B cell (primary cell): ENCODE data around the gene WWP2.
"Not testable (repeated sequence)": the region's sequence is repeated elsewhere in the genome, so short reads cannot be mapped to it uniquely, and the experiment has no call there.

Source experiments
- EZH2 ChIP-seq: IDR thresholded peaks from 2 replicates; pipeline ENCODE4 v1.6.1; 2012; ENCODE audit warnings: borderline replicate concordance, low read depth, mild to moderate bottlenecking, moderate library complexity, low read length; ENCODE audit not compliant: insufficient read depth, poor library complexity, severe bottlenecking
- TF ChIP-seq, protein P1 (sequence below): fragments of 200-600 bp; IDR thresholded peaks from one replicate; pipeline ENCODE4 v1.8.0; 2022; ENCODE audit warnings: antibody characterized with exemption, mild to moderate bottlenecking

DNA sequence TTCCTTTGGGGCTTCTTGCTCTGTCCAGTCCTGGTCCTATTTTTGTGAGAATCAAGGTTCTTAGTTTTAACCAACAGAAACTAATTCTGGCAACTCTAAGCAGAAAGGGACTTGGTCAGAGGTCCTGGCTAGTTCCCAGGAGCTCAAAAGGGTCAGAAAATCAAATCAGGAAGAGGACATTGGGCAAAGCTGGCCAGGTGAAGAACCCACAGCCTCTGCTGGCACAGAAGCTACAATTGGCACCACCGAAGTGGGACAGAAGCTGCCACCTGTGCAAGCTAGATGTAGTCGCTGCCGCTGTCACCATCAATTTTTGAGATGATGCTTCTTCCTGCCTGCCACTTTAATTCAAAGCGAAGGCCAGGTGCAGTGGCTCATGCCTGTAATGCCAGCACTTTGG is 207.5 kb downstream of the WWP2 start:
- TF ChIP-seq, protein P1, sequence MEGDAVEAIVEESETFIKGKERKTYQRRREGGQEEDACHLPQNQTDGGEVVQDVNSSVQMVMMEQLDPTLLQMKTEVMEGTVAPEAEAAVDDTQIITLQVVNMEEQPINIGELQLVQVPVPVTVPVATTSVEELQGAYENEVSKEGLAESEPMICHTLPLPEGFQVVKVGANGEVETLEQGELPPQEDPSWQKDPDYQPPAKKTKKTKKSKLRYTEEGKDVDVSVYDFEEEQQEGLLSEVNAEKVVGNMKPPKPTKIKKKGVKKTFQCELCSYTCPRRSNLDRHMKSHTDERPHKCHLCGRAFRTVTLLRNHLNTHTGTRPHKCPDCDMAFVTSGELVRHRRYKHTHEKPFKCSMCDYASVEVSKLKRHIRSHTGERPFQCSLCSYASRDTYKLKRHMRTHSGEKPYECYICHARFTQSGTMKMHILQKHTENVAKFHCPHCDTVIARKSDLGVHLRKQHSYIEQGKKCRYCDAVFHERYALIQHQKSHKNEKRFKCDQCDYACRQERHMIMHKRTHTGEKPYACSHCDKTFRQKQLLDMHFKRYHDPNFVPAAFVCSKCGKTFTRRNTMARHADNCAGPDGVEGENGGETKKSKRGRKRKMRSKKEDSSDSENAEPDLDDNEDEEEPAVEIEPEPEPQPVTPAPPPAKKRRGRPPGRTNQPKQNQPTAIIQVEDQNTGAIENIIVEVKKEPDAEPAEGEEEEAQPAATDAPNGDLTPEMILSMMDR = not testable (repeated sequence)
- not testable (repeated sequence) for TF ChIP-seq EZH2
